GM21786 (cell line): ENCODE measurements around the gene CMSS1.
"Not testable (repeated sequence)": the region's sequence is repeated elsewhere in the genome, so short reads cannot be mapped to it uniquely, and the experiment has no call there.

Source experiments
- ATAC-seq: cut with Tn5 transposase; IDR thresholded peaks from one replicate; pipeline ENCODE4 v1.9.1; 2021; ENCODE audit not compliant: unreplicated experiment

CMSS1 gene

DNA sequence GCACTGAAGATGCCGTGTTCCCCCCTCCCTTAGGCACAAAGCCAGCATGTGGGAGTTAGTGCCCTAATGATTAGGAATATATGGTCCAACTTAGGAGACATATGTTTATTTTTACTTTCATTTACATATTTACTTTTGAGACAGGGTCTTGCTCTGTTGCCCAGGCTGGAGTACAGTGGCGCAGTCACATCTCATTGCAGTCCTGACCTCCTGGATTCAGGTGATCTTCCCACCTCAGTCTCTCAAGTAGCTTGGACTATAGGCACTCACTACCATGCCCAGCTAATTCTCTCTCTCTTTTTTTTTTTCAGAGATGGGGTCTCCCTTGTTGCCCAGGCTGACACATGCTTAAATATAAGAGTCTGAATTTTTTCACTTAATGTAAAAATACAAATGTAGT is 391.5 kb downstream of the CMSS1 start:
- ATAC-seq: no peak

DNA sequence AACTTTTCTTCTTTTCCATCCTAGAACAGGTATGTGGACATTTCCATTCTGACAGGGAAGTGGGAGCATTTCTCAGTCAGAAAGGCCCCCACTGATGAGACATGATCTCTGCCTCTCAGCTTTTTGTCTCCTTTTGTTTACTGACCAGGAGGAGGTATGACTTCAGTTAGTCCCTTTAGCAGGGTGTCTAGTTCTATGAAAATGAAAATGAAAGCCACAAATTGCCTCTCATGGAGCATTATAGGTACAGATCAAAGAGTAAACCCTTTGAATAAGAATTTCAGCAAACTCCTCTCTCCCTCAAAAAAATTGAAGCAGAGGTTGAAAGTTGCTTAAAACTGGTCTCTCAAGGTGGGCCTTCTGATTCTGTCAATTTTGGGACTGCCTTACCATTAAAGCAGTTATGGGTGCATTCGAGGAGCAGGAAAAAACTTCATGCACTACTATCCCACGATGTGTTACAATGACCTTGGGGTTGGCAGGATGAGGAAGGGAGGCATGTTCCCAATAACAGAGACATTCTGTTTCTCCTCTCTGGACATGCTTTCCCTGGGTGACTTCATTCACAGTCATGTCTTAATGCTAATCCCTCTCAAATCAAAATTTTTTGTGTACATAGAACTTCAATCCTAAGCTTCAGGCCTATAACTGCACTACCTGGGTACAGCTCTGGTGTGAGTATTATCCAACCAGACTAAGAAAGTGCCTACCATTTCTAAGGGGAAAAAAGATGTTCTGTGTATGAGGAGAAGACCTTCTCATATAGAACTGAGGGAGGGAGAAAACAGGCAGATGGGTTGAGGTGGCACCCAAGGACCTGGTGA is 392.5 kb downstream of the CMSS1 start:
- ATAC-seq: peak; percentile 97

DNA sequence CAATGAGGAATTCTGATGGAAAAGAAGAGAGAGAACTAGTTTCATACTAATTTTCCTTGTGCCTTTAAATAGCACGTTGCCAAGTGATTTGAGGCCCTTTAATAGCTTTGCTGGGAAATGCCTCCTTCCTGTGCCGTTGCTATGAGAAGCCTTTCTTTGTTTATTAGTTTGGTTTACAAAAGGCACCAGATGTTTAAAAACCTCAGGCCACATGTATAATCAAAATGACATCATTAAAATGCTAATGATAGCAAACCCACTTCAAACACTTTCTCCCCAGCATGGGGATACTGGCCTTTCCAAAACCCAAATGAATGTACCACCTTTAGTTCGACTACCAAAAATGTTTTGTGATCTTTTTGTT is 393.1 kb downstream of the CMSS1 start:
- no peak for ATAC-seq

DNA sequence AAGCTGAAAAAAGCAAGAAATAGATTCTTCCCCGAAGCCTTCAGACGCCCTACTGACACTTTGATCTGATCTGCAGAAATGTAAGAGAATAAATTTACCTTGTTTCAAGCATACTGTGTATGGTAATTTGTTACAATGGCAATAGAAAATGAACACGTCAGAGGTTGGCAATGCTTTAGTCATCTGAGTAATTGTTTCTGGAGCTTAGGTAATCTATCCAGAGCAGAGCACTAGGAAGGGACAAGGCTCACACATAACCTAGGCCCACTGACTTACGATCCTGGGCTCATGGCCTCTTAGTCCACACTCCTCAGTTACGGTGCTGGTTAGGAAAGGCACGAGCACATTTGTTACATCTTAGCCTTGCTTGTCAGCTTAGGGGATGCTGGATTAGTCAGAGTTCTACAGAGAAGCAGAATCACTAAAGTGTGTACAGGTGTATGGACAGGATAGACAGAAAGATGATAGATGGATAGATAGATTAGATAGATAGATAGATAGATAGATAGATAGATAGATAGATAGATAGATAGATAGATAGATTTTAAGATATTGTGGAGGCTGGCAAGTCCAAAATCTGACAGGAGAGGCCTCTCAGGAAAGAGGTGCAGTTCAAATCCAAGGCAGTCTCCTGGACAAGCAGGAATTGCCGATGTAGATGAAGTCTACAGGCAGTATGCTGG is 396.4 kb downstream of the CMSS1 start:
- ATAC-seq: no peak

DNA sequence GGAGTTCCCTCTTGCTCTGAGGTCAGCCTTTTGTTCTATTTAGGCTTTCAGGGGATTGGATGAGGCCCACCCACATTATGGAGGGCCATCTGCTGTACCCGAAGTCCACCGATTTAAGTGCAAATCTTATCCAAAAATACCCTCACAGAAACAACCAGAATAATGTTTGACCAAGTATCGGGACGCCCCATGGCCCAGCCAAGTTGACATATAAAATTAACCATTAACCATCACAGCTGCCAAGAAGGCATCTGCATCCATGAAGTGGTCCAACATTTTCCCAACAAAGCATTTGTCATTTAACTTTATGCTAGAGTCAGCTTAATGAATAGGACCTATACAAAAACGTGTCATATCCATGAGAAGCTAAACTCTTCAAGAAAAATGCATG is 396.9 kb downstream of the CMSS1 start:
- ATAC-seq: no peak

DNA sequence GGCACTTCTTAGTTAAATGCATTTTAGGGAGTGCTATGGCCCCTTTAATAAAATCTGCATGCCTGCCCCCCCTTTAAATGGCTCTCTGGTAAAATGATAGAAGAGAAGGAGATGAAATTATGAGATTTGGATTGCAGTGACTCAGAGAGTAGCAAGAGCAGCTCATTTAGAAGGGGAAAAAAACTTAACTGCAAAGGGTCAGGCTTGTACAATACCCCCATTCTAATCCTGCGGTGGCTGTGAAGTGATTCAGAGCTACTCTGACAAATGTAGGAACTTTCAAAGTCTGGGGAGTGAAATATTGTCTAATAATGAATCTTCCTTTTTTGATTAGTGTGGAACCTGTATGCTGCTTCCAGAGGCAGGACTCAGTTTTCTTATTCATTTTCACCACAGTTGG is 399.1 kb downstream of the CMSS1 start:
- no peak for ATAC-seq

DNA sequence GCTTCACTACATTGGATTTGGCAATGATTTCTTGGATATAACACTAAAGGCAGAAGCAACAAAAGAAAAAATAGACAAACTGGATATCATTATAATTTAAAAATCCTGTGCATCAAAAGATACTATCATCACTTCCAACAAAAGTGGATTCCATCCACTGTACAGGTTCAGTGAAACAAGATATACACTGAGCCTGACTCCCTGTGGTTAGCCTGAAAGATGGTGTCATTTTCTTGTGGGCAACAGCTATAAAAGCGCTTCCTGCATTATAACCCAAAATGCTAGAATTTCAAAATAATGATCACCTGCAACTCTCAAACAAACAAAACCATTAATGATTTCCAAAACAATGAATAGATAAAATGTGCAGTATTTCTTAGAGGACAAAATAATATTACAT is 403.5 kb downstream of the CMSS1 start:
- no peak for ATAC-seq

DNA sequence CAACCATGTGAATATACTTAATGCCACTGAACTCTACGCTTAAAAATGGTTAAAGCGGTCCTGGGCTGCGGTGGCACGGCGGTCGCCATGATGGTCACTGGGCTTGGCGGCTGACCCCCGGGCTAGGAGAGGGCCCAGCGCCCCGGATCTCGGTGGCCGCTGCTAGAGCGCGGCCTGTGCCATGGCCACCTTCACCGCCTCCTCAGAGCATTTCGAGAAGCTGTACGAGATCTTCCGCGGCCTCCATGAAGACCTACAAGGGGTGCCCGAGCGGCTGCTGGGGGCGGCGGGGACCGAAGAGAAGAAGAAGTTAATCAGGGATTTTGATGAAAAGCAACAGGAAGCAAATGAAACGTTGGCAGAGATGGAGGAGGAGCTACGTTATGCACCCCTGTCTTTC is 407.5 kb downstream of the CMSS1 start:
- no peak for ATAC-seq

DNA sequence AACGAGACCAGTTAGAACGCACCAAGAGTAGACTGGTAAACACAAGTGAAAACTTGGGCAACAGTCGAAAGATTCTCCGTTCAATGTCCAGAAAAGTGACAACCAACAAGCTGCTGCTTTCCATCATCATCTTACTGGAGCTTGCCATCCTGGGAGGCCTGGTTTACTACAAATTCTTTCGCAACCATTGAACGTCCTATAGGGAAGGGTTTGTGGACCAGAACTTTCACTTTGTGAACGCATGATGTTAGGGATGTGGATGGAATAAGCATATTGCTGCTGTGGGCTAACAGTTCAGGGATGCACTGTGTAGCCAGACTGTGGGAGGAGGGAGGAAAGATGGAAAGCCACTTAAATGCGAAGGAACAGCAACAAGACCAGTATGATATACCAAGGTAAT is 408.2 kb downstream of the CMSS1 start:
- no peak for ATAC-seq

DNA sequence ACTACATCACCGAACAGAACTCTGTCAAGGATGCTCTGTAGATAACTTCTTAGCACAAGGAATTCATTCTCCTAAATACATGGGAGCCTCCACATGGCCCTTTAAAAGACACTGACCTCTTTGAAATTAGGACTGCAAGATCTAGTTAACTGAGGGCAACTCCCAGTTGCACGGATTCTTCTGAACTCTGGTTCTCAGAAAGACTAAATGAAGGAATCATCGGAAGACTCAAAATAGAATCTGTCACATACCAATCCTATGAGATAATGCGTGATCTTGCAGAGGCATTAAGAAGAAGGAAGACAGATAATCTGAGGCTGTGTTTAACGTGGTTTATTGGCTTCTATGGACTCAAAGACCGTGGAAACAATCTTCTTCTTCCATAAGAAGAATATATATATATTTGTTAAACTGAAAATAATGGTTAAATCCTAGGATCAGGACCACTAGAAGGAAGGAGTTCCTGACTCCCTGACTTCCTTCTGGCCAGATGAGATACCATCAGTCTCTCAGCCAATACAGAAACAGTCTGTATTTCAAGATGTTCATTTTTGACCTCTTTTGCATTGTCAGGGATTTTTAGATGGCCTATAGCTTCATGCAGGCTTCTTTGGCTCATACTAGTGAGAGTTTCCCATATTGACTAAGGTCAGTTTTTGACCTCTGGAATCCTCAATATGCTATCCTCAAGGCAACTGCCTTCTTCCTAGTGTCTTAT is 409.2 kb downstream of the CMSS1 start:
- ATAC-seq: no peak

DNA sequence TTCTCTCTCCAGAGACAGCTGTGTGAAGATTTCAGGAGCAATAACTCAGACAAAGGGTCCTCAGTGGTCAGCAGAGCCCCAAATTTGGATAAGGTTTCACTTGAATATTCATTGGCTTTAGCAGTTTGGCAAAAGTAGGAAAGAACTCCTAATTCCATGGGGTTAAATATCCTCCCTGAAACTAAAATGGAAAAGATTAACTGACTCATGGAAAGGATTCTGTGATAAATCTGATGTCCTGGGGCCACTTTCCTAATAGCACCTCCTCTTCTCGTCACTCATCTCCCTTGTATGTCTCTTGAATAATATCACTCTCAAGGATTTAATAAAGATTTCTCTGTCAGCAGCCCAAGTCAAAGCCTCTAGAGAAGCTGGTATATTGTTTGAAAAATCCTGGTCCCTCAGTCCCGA is 409.9 kb downstream of the CMSS1 start:
- ATAC-seq: no peak

DNA sequence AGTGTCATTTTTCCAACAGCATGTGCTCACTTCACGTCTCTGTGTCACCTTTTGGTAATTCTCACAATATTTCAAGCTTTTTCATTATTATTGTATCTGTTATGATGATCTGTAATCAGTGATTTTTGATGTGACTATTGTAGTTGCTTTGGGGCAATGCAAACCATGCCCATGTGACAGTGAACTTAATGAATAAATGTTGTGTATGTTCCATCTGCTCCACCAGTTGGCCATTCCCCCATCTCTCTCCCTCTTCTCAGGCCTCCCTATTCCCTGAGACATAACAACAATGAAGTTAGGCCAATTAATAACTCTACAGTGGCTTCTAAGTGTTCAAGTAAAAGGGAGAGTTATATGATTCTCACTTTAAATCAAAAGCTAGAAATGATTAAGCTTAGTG is 410.6 kb downstream of the CMSS1 start:
- ATAC-seq: no peak

DNA sequence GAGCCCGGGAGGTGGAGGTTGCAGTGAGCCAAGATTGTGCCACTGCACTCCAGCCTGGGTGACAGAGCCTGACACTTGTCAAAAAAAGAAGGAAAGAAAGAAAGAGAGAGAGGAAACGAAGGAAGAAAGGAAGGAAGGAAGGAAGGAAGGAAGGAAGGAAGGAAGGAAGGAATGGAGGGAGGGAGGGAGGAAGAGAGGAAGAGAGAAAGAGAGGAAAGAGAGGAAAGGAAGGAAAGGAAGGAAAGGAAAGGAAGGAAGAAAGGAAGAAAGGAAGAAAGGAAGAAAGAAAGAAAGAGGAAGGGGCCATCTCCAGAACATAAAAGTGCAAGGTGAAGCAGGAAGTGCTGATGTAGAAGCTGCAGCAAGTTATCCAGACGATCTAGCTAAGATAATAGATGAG is 411.5 kb downstream of the CMSS1 start:
- not testable (repeated sequence) for ATAC-seq

DNA sequence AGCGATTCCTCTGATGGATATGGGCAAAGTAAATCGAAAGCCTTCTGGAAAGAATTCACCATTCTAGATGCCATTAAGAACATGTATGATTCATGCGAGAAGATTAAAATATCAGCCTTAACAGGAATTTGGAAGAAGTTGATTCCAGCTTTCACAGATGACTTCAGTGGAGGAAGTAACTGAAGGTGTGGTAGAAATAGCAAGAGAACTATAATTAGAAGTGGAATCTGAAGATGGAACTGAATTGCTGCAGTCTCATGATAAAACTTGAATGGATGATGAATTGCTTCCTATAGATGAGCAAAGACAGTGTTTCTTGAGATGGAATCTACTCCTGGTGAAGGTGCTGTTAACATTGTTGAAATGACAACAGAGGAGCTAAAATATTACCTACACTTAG is 413.0 kb downstream of the CMSS1 start:
- no peak for ATAC-seq
